OCI-LY3 (cell line): ENCODE measurements around the gene CACNA1G.

ENCODE experiments used
- CTCF ChIP-seq: fragments of 200-600, 300-600 bp; sonication (generic); IDR thresholded peaks from 2 replicates; pipeline ENCODE4 v1.5.1; 2014; ENCODE audit warnings: antibody characterized with exemption, low read length, low read depth
- EZH2phosphoT487 ChIP-seq: fragments of 200-600 bp; shearing (Covaris generic); IDR thresholded peaks from 2 replicates; pipeline ENCODE4 v1.6.1; 2018; ENCODE audit warnings: antibody characterized with exemption, mixed run types, low read depth

GRCh38 chr17:50642722-50643656, 82.5 kb downstream of the CACNA1G start:
- TF ChIP-seq CTCF (no peak), EZH2phosphoT487 (no peak)
